Fibroblast of lung (primary cell): ENCODE results near the gene GARIN5A. TPM values are rescaled to one million over a fixed set of nuclear protein-coding genes. Genes with fewer than 3 reads are reported as not detected.
"Not testable (repeated sequence)": the region's sequence is repeated elsewhere in the genome, so short reads cannot be mapped to it uniquely, and the experiment has no call there.

Source experiments
- DNase-seq, 2 donors: peaks; one replicate each; pipeline versions ENCODE4 v3.0.0 to v3.0.0-alpha.2; 2010; ENCODE audit warnings: low read depth in 2 of 2
- H2AFZ ChIP-seq: 2 replicates; pipeline ENCODE4 v1.5.1; 2012; ENCODE audit warnings: low read length, control low read depth, inconsistent platforms
- H3K27ac ChIP-seq: 2 replicates; pipeline ENCODE4 v1.5.1; 2011; ENCODE audit warnings: low read length, control low read depth; ENCODE audit not compliant: insufficient read depth
- H3K27me3 ChIP-seq: 2 replicates; pipeline ENCODE4 v1.5.1; 2011; ENCODE audit warnings: mild to moderate bottlenecking, low read length; ENCODE audit not compliant: control insufficient read depth, insufficient read depth
- H3K36me3 ChIP-seq: 2 replicates; pipeline ENCODE4 v1.5.1; 2011; ENCODE audit warnings: low read length; ENCODE audit not compliant: control insufficient read depth, insufficient read depth
- H3K4me1 ChIP-seq: 2 replicates; pipeline ENCODE4 v1.5.1; 2011; ENCODE audit warnings: low read length; ENCODE audit not compliant: control insufficient read depth, insufficient read depth; ENCODE audit errors: extremely low read depth
- H3K4me2 ChIP-seq: 2 replicates; pipeline ENCODE4 v1.5.1; 2011; ENCODE audit warnings: low read length, control low read depth; ENCODE audit not compliant: insufficient read depth; ENCODE audit errors: extremely low read depth
- H3K4me3 ChIP-seq, 4 experiments: fragments of 200-600 bp in 1 of 4; sonication (generic) in 1 of 4; replicated peaks in 1 of 4; 2 replicates each; pipeline ENCODE4 v1.5.1; 2011 to 2016; ENCODE audit warnings: low read length in 4 of 4, low read depth in 3 of 4, mild to moderate bottlenecking in 3 of 4, control low read depth in 2 of 4, inconsistent platforms in 1 of 4, mixed read lengths in 1 of 4; ENCODE audit not compliant: insufficient read depth in 1 of 4; ENCODE audit errors: control extremely low read depth in 1 of 4
- H3K79me2 ChIP-seq: 2 replicates; pipeline ENCODE4 v1.5.1; 2012; ENCODE audit warnings: mild to moderate bottlenecking, low read length, inconsistent platforms; ENCODE audit not compliant: control insufficient read depth, insufficient read depth
- H3K9ac ChIP-seq: 2 replicates; pipeline ENCODE4 v1.5.1; 2011; ENCODE audit warnings: mild to moderate bottlenecking, low read length, control low read depth; ENCODE audit not compliant: insufficient read depth
- H3K9me3 ChIP-seq: 2 replicates; pipeline ENCODE4 v1.5.1; 2012; ENCODE audit warnings: low read depth, low read length; ENCODE audit not compliant: control insufficient read depth, insufficient read depth
- H4K20me1 ChIP-seq: 2 replicates; pipeline ENCODE4 v1.5.1; 2011; ENCODE audit warnings: low read length; ENCODE audit not compliant: control insufficient read depth, insufficient read depth; ENCODE audit errors: extremely low read depth
- CTCF ChIP-seq, 2 donors: IDR thresholded peaks in 1 of 2; conservative IDR thresholded peaks in 1 of 2; 1 replicate in 1 of 2; 2 replicates in 1 of 2; pipeline ENCODE4 v1.5.1; 2011 to 2012; ENCODE audit warnings: low read length in 2 of 2, control low read depth in 1 of 2, inconsistent platforms in 1 of 2, low read depth in 1 of 2, mild to moderate bottlenecking in 1 of 2
- EZH2 ChIP-seq: IDR thresholded peaks from 2 replicates; pipeline ENCODE4 v1.5.1; 2012; ENCODE audit warnings: low read length, control low read depth, mild to moderate bottlenecking; ENCODE audit errors: missing control alignments
- polyA plus RNA-seq, 2 donors: library from polyadenylated mRNA; depleted of rRNA in 1 of 2; stranded (reverse) in 1 of 2; unstranded in 1 of 2; fragments of >200 nt; gene quantifications; 2 replicates each; pipeline ENCODE4 v1.2.1, GENCODE V29; 2011 to 2012; ENCODE audit warnings: missing spikeins in 1 of 2
- total RNA-seq: library from RNA; depleted of rRNA; stranded (reverse); fragments of >200 nt; gene quantifications from 2 replicates; pipeline ENCODE4 v1.2.1, GENCODE V29; 2014

The GARIN5A gene
- total and polyA plus RNA-seq, 2 donors (not counting 1 experiment from before 2014, with no cell fraction given): 0.11 to 0.66 TPM

- Histone ChIP-seq H2AFZ (no peak overlapping the region), H3K4me2 (no peak overlapping the region), H3K9ac (no peak overlapping the region), H3K27me3 (no peaks in the 10 kb centered on the region), H4K20me1 (no peaks in the 10 kb centered on the region), H3K27ac (no peak overlapping the region), H3K9me3 (no peaks in the 10 kb centered on the region), H3K79me2 (peaks cover 8% of the 10 kb centered on the region), H3K4me1 (no peaks in the 10 kb centered on the region), H3K36me3 (peaks cover 4% of the 10 kb centered on the region), H3K4me3 (no peak overlapping the region)
- DNase-seq: no peak
- TF ChIP-seq CTCF (conservative IDR thresholded peaks at IDR 0.05 in 1 of 2, IDR thresholded peaks at IDR 0.05 in 1 of 2; ENCODE audit: low read depth in 1 of 2, low read length in 2 of 2): no peak
- no peak for TF ChIP-seq EZH2
Measured at GRCh38 chr19:50475101-50475568, 1.5 kb downstream of the GARIN5A start.

GRCh38 chr19:50473336-50473735, 3.3 kb downstream of the GARIN5A start:
- not testable (repeated sequence) for H3K27me3 ChIP-seq, H3K79me2 ChIP-seq, DNase-seq, H3K4me3 ChIP-seq, H4K20me1 ChIP-seq, H3K4me1 ChIP-seq, H3K9me3 ChIP-seq, H2AFZ ChIP-seq, H3K36me3 ChIP-seq, H3K27ac ChIP-seq, H3K9ac ChIP-seq, H3K4me2 ChIP-seq

GRCh38 chr19:50468818-50469217, 7.8 kb downstream of the GARIN5A start:
- no peaks in the 10 kb centered on the region for H3K36me3 ChIP-seq
- no peak overlapping the region for H3K4me3 ChIP-seq
- no peak for DNase-seq
- no peaks in the 10 kb centered on the region for H3K79me2 ChIP-seq
- H3K9me3 ChIP-seq: no peaks in the 10 kb centered on the region
- H3K4me1 ChIP-seq: no peaks in the 10 kb centered on the region
- H3K27ac ChIP-seq: no peak overlapping the region
- no peak overlapping the region for H2AFZ ChIP-seq
- TF ChIP-seq EZH2 (no peak), CTCF (conservative IDR thresholded peaks at IDR 0.05 in 1 of 2, IDR thresholded peaks at IDR 0.05 in 1 of 2; ENCODE audit: low read depth in 1 of 2, low read length in 2 of 2) (no peak)
- H3K27me3 ChIP-seq: peaks cover 3% of the 10 kb centered on the region
- H3K4me2 ChIP-seq: no peak overlapping the region
- H3K9ac ChIP-seq: no peak overlapping the region
- H4K20me1 ChIP-seq: no peaks in the 10 kb centered on the region
